Cerebellar cortex (tissue), 1 donor: ENCODE data around the gene RPE65.
A peak's percentile ranks its signal among the peaks of the same experiment; 100 is the strongest.
"Not testable (repeated sequence)": the region's sequence is repeated elsewhere in the genome, so short reads cannot be mapped to it uniquely, and the experiment has no call there.

ENCODE experiments used
- DNase-seq: peaks from one replicate; pipeline ENCODE4 v3.0.0-alpha.2; 2015; ENCODE audit warnings: low spot score

The RPE65 gene

GRCh38 chr1:68449901-68450300 is at the start of gene RPE65:
Gene RPE65 (minus strand): TSS chr1:68449954. CDS start chr1:68449905, 49 bp downstream.
- no peak for DNase-seq

DNA sequence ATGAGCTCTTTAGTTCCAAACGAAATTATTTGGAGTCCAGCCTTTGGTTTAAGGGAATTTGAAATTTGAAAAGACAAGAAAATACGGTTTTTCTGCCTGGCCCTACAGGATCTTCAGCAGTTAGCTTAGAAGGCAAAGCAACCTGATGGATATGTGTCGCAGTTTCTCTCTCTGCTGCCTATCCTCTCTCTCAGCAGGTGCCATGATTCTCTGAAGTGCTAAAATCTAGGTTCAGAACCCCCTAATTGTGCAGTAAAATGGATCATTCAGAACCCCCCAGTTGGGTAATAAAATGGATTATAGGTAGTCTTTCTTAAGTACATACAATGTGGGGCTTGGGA is 47.6 kb upstream of the RPE65 start:
- DNase-seq, result no peak

DNA sequence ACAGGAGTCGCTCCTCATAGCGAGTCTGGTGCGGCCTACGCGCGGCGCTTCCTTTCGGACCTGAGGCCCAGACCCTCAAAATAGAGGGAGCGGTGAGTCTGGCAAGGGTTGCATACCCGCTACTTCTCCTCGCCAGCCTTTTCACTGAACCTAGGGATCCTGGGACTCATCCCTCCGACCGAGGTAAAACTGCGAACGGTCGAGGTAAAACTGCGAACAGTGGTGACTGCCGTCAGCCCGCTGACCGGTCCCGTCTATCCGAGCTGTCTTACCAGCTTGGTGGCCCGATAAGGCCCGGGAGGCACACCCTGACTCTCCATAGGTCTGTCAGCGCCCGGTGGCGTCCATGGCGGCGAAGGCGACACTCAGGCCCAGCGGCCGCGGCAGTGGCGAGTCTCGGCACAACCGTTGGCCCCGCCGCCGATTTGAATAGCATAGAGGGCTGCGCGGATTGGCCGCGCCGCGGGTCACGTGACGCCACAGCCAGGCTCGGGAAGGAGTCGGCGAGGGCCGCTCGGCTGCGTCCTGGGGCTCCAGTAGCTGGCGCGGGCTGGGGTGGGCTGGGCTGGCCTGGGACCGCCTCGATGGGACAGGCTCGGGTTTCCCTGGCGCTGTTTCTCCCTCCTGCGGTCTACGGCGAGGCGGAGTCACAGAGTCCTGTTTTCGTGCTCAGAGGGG is 47.1 kb upstream of the RPE65 start, which contains the start of gene DEPDC1:
DEPDC1 (minus strand) TSS at position 403 of the 678 bp plus-strand sequence; CDS start at position 320, 83 bp downstream.
- DNase-seq, result peak; percentile 82

DNA sequence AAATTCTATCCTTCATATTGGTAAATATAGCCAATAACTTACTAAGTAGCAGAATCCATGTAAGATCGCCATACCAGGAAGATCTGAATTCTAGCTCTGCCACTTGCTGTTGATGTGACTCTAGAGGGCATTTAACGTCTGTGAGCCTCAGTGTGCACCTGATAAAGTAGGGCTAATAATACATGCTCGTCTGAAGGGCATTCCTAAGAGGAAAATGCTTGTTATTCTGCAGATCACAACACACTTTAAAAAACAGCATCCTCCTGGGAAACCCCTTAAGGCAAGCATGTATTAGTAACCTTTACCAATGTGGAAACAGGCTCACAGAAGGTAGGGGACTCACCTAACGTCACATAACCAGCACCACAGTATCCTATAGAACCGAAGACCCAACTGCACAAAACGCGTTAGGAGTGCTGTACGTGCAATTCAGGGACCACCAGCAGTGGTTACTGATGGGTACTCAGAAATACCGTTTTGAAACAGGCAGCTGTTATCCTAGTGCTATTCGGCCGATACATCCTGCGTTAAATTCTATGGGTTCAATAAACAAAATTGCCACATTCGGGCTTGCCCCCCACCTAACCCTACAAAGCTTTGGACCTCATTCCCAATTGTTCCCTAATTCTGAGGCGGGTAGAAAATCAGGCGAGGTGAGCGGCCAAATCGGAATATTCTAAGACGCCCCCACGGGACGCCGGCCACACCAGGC is 46.4 kb upstream of the RPE65 start:
- no peak for DNase-seq

- DNase-seq, result no peak
These were observed 45.8 kb upstream of the RPE65 start for GRCh38 chr1:68495532-68495931.

GRCh38 chr1:68493193-68493592 is 43.4 kb upstream of the RPE65 start:
- no peak for DNase-seq

- DNase-seq, result not testable (repeated sequence)
These were observed 42.5 kb upstream of the RPE65 start for GRCh38 chr1:68492255-68492654.

- DNase-seq, result no peak
These were observed 40.4 kb upstream of the RPE65 start for GRCh38 chr1:68490046-68490651.

- DNase-seq, result no peak
These were observed 35.8 kb upstream of the RPE65 start for GRCh38 chr1:68485431-68486022.

- no peak for DNase-seq
These were observed 34.9 kb upstream of the RPE65 start for GRCh38 chr1:68484618-68485017.

GRCh38 chr1:68481041-68481440 is 31.3 kb upstream of the RPE65 start:
- no peak for DNase-seq

- DNase-seq, result no peak
These were observed 29.7 kb upstream of the RPE65 start for GRCh38 chr1:68479501-68479900.

GRCh38 chr1:68478662-68479061 is 28.9 kb upstream of the RPE65 start:
- DNase-seq, result no peak

DNA sequence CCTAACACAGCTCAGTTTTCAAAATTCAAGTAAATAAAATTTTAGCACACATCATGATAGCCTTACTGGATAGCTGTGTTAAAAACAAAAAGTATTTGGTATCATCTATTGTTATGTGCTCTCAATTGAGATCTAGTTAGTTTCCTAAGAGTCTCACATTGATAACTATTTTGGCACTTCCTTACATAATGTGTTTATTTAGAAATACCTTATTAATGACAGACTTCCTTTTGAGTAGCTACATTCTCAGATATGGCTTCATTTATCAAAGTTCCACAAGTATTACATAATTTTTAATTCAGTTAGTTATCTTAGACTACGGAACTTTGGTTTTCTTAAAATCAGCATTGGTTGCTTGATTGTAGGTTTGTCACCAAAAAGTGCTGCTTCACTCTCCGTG is 26.9 kb upstream of the RPE65 start:
- not testable (repeated sequence) for DNase-seq

GRCh38 chr1:68473060-68473459 is 23.3 kb upstream of the RPE65 start:
- no peak for DNase-seq

DNA sequence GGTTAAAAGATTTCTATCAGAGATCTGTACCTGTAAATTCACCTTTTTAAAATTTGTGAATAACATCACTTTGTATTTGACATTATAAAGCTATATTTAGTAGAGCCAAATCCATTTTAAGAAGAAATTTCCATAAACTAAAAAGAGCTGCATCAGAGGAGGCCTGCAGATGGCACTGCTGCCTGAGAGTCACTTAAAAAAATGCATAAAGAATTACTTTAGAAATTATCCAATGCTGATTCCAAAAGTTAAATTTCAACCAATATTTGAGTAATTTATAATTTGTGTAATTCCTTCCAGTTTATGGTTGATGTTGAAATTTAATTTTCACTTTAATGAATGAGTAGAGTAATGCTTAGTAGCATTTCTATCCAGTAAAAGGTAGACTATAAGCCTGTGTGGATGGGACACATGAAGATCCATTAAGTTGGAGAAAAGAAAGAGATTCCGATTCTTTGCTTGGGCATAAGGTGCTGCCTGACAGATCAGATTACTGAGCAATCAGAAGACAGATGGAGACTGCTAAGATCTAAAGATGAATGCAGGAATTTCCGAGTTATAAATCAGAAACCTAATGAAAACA is 20.7 kb upstream of the RPE65 start:
- peak; percentile 5 for DNase-seq

GRCh38 chr1:68464891-68465290 is 15.1 kb upstream of the RPE65 start:
- DNase-seq, result no peak

GRCh38 chr1:68460935-68461334 is 11.2 kb upstream of the RPE65 start:
- DNase-seq, result no peak

DNA sequence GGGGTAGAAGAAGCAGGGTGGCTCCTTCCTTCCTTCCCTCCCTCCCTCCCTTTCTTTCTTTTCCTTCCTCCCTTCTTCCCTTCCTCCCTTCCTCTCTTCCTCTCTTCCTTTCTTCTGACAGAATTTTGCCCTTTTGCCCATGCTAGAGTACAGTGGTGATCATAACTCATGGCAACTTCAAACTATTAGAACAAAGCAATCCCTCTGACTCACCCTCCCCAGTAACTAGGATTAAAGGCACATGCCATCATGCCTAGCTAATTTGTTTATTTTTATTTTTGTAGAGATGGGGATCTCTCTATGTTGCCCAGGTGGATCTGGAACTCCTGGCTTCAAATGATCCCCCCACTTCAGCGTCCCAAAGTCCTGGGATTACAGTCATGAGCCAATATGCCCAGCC is 10.0 kb upstream of the RPE65 start:
- DNase-seq, result no peak

DNA sequence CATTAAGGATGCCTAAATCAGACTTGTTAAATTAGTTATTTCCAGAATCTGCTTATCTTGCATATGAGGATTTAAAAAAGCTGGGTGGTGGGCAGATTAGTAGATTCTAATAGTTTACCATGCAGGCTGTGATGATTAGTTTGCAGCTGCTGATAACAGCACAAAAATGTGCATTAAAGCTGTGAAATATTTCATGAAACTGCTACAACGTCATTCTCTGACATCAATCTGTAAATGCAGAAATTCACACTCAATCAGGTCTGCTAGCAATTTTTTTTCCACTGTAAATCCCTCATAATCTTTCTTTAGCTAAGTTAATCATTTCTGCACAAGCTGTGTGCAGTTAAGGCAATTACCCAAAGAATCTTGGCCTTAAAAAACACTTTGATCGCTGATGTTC is 9.3 kb upstream of the RPE65 start:
- DNase-seq, result no peak

DNA sequence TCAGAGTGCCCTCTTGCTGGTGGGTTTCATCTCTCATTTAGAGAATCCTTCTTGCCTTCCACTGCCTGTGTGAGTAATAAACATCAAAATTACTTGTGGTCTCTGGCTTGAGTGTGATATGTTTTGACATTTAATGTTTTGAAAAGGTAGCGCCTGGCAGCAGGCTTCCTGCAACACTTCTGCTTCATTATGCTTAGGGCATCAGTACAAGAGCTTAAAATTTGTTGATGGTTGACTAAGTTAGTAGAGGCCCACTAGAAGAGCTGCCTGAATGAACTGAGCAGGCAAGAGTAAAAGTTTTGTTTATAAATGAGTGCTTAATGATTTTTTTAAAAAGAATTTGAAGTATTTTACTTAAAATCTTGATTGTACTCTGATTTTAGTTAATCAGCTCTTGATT is 6.4 kb upstream of the RPE65 start:
- DNase-seq, result no peak

- no peak for DNase-seq
These were observed 4.8 kb upstream of the RPE65 start for GRCh38 chr1:68454534-68454933.
